ENCODE data around the gene CLCN4.

CLCN4 gene

GRCh38 chrX:10156199-10157031 is at the start of gene CLCN4:
Gene CLCN4, plus strand, starts transcription at chrX:10156975. Its CDS starts 28,058 bp downstream, at chrX:10185033.
- H3K36me3 ChIP-seq: no peaks in the 10 kb centered on the region
- H3K27me3 ChIP-seq: peaks cover 76 to 86% (median 78%) of the 10 kb centered on the region in 11 experiments
- H3K9ac ChIP-seq: 0 out of 22 replicates have a peak within 1 kb of the TSS, but pooled peaks of 1 of the 11 experiments have one; percentile 17
- peaks cover 0 to 28% (median 17%) of the 10 kb centered on the region in 11 experiments; a peak in 16 of 22 replicates for H4K20me1 ChIP-seq
- peak within 1 kb of the TSS; percentile 38 to 86 (median 64); a peak in 21 of 22 replicates for H3K4me2 ChIP-seq
- H3K9me3 ChIP-seq (replicated peaks in 1 of 11): no peaks in the 10 kb centered on the region
- peaks cover 21 to 35% (median 30%) of the 10 kb centered on the region in 10 experiments for H3K4me1 ChIP-seq
- H3K27ac ChIP-seq: no peak within 1 kb of the TSS
- peak within 1 kb of the TSS in 5 of 10 experiments; percentile 20 to 46 (median 35); a peak in 9 of 20 replicates for H3K4me3 ChIP-seq
- TF ChIP-seq Cebpa-rat (IDR thresholded peaks at IDR 0.05): peak in 9 of 11 experiments; percentile 21 to 88 (median 48); a peak in 13 of 22 replicates

GRCh38 chrX:10107483-10107882 is 49.3 kb upstream of the CLCN4 start:
- H3K27ac ChIP-seq: peak overlapping the region in 7 of 11 experiments; percentile 15 to 80 (median 67); a peak in 12 of 22 replicates
- H4K20me1 ChIP-seq: no peaks in the 10 kb centered on the region; a peak in 1 of 22 replicates
- peak overlapping the region in 10 of 11 experiments; percentile 50 to 92 (median 80); a peak in 21 of 22 replicates for H3K4me2 ChIP-seq
- H3K9ac ChIP-seq: peak overlapping the region in 5 of 11 experiments; percentile 27 to 45 (median 37); a peak in 5 of 22 replicates
- TF ChIP-seq Cebpa-rat (IDR thresholded peaks at IDR 0.05): no peak
- H3K4me1 ChIP-seq: peaks cover 87 to 93% (median 91%) of the 10 kb centered on the region in 10 experiments
- peaks cover 0 to 6% (median 0%) of the 10 kb centered on the region in 11 experiments; a peak in 2 of 22 replicates for H3K36me3 ChIP-seq
- no peak overlapping the region for H3K4me3 ChIP-seq
- peaks cover 0 to 15% (median 9%) of the 10 kb centered on the region in 11 experiments; a peak in 10 of 22 replicates for H3K9me3 ChIP-seq (replicated peaks in 1 of 11)
- H3K27me3 ChIP-seq: peaks cover 0 to 8% (median 0%) of the 10 kb centered on the region in 11 experiments; a peak in 2 of 22 replicates

DNA sequence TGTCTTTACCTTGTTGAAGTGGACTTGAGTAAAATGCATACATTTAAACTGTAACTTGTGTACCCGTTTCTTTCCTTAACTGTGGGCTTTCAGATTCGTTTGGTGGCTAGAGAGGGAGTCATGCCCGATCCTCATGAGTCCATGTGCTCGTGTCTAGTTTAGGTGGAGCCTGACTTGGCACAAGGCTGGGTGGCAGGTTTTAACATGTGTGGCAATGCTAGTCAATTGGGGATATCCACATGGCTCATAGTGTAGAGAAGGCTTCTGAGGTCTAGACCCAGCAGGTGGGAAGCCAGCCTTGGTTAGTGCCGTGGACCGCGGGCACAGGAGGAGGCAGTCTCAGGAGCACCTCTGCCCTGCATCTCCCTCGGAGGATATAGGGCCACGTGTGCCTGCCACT is 48.5 kb upstream of the CLCN4 start:
- peak overlapping the region; percentile 44 to 92 (median 87) for H3K4me2 ChIP-seq

GRCh38 chrX:10109695-10110094 is 47.1 kb upstream of the CLCN4 start:
- Histone ChIP-seq H3K27me3 (peaks cover 0 to 11% (median 0%) of the 10 kb centered on the region in 11 experiments; a peak in 2 of 22 replicates), H3K27ac (peak overlapping the region in 8 of 11 experiments; percentile 57 to 80 (median 70); a peak in 15 of 22 replicates), H3K4me2 (peak overlapping the region; percentile 78 to 92 (median 88)), H3K36me3 (no peaks in the 10 kb centered on the region), H3K9me3 (replicated peaks in 1 of 11) (no peaks in the 10 kb centered on the region), H3K9ac (peak overlapping the region in 7 of 11 experiments; percentile 48 to 74 (median 61); a peak in 11 of 22 replicates), H3K4me1 (peaks cover 87 to 100% (median 94%) of the 10 kb centered on the region in 10 experiments), H4K20me1 (no peaks in the 10 kb centered on the region; a peak in 1 of 22 replicates), H3K4me3 (peak overlapping the region in 2 of 10 experiments; percentile 9 to 40; a peak in 3 of 20 replicates)
- no peak for TF ChIP-seq Cebpa-rat (IDR thresholded peaks at IDR 0.05)

More for the DNA sequence above, 48.5 kb upstream of the CLCN4 start:
- Histone ChIP-seq H3K9me3 (replicated peaks in 1 of 11) (peaks cover 0 to 11% (median 6%) of the 10 kb centered on the region in 11 experiments; a peak in 10 of 22 replicates), H3K4me1 (peaks cover 89 to 94% (median 92%) of the 10 kb centered on the region in 10 experiments), H4K20me1 (no peaks in the 10 kb centered on the region; a peak in 1 of 22 replicates), H3K4me3 (no peak overlapping the region), H3K27ac (peak overlapping the region in 6 of 11 experiments; percentile 67 to 80 (median 70); a peak in 11 of 22 replicates), H3K27me3 (peaks cover 0 to 11% (median 0%) of the 10 kb centered on the region in 11 experiments; a peak in 2 of 22 replicates), H3K9ac (peak overlapping the region in 3 of 11 experiments; percentile 43 to 73 (median 61); a peak in 5 of 22 replicates), H3K36me3 (peaks cover 0 to 5% (median 0%) of the 10 kb centered on the region in 11 experiments; a peak in 2 of 22 replicates)
- TF ChIP-seq Cebpa-rat (IDR thresholded peaks at IDR 0.05): no peak

DNA sequence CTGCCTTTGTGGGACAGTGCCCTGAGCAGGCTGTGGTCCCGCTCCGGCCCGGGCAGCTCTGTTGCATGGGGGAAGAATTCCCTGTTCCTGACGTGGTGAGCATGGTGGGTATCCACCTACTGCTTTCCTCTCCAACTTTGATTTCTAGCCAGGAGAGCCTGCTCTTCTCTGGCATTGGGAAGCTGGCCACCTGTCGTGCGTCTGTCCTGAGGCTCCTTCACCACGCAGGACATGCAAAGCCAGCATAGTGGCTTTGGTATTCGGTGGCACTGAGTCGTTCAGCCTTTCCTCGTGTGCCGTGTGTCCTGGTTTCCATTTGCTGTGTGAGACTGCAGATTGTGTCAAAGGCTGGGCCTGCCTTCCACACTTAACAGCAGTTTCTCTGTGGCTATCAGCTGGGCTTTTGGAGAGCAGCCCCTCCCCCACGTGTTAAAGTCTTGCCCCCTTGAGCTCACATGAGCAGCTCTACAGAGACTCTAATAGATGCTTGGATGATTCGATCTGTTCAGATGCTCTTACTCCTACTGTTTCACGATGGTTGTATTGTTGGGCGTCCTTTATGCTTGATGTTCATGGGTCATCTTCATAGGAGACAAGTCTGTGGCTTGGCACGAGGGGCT is 46.3 kb upstream of the CLCN4 start:
- H4K20me1 ChIP-seq: no peaks in the 10 kb centered on the region; a peak in 1 of 22 replicates
- H3K4me3 ChIP-seq: peak overlapping the region in 8 of 10 experiments; percentile 3 to 40 (median 18); a peak in 9 of 20 replicates
- peak overlapping the region; percentile 17 to 74 (median 57); a peak in 20 of 22 replicates for H3K9ac ChIP-seq
- H3K4me2 ChIP-seq: peak overlapping the region; percentile 78 to 92 (median 88)
- H3K4me1 ChIP-seq: peaks cover 87 to 100% (median 94%) of the 10 kb centered on the region in 10 experiments
- H3K27me3 ChIP-seq: peaks cover 0 to 11% (median 0%) of the 10 kb centered on the region in 11 experiments; a peak in 2 of 22 replicates
- H3K9me3 ChIP-seq (replicated peaks in 1 of 11): no peaks in the 10 kb centered on the region
- H3K36me3 ChIP-seq: no peaks in the 10 kb centered on the region
- peak overlapping the region; percentile 3 to 80 (median 69); a peak in 20 of 22 replicates for H3K27ac ChIP-seq
- TF ChIP-seq Cebpa-rat (IDR thresholded peaks at IDR 0.05): no peak

- H3K9ac ChIP-seq: peak overlapping the region; percentile 17 to 74 (median 57); a peak in 20 of 22 replicates
- no peak for TF ChIP-seq Cebpa-rat (IDR thresholded peaks at IDR 0.05)
- peak overlapping the region; percentile 3 to 80 (median 69); a peak in 20 of 22 replicates for H3K27ac ChIP-seq
- peaks cover 82 to 97% (median 91%) of the 10 kb centered on the region in 10 experiments for H3K4me1 ChIP-seq
- H3K27me3 ChIP-seq: peaks cover 0 to 11% (median 0%) of the 10 kb centered on the region in 11 experiments; a peak in 2 of 22 replicates
- peak overlapping the region; percentile 78 to 92 (median 88) for H3K4me2 ChIP-seq
- H3K9me3 ChIP-seq (replicated peaks in 1 of 11): no peaks in the 10 kb centered on the region
- no peaks in the 10 kb centered on the region for H3K36me3 ChIP-seq
- no peaks in the 10 kb centered on the region; a peak in 1 of 22 replicates for H4K20me1 ChIP-seq
- peak overlapping the region; percentile 2 to 40 (median 18); a peak in 10 of 20 replicates for H3K4me3 ChIP-seq
These were observed 45.8 kb upstream of the CLCN4 start for GRCh38 chrX:10110984-10111363.

DNA sequence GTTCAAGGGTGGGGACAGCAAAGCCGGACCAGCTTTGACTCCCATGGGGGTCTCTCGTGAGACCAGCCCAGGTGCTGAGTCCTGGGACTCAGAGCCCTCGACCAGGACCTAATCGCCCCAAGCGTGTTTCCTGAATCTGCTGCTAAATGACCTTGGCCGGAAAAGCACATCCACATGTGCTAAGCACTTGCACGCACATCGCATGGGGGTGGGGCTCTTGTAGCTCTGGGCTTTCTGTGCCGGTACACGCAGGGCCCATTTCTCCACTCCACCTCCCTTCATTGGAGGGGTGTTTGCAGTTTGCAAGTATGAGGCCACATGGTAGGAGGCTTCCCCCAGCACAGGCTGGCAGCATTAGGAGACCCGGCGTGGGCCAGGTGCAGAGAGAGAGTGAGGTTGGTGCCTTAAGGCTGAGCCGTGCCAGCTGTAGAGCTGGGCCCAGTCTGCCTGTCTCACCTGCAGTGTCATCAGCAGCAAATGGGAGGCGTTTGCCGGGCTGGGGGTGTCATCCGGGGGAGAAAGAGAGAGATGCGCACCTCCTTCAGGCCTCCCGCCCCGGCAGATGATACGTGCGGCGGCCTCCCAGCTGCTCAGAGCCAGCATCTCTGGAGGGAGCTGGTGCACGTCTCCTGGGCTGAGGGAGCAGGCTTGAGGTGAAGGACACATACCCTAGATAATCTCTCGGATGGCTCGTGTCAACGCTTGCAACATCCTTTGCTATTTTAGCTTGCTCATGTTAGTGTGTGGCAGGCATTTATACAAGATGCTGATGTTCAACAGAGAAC is 45.2 kb upstream of the CLCN4 start:
- Histone ChIP-seq H3K27me3 (peaks cover 0 to 11% (median 0%) of the 10 kb centered on the region in 11 experiments; a peak in 2 of 22 replicates), H3K4me3 (peak overlapping the region in 8 of 10 experiments; percentile 2 to 40 (median 18); a peak in 10 of 20 replicates), H3K4me1 (peaks cover 76 to 96% (median 85%) of the 10 kb centered on the region in 10 experiments), H3K9me3 (replicated peaks in 1 of 11) (no peaks in the 10 kb centered on the region), H3K36me3 (peaks cover 0 to 1% (median 0%) of the 10 kb centered on the region in 11 experiments; a peak in 1 of 22 replicates), H3K27ac (peak overlapping the region; percentile 28 to 80 (median 69); a peak in 20 of 22 replicates), H3K9ac (peak overlapping the region; percentile 17 to 74 (median 57); a peak in 19 of 22 replicates), H3K4me2 (peak overlapping the region; percentile 78 to 92 (median 88)), H4K20me1 (no peaks in the 10 kb centered on the region; a peak in 1 of 22 replicates)
- TF ChIP-seq Cebpa-rat (IDR thresholded peaks at IDR 0.05): no peak

Measured in BLaER1 treated with 17β-estradiol and CSF1 and Interleukin-3, amounts not matched to agents 10 nM and 100 nM (cell line).